OCI-LY3 (cell line): ENCODE data around the gene PADI3.

Source experiments
- H2AFZ ChIP-seq: fragments of 200-600, 300-600 bp; shearing (Covaris generic); 2 replicates; pipeline ENCODE4 v1.6.0; 2014; ENCODE audit warnings: antibody characterized with exemption, low read depth, low read length
- H3K27ac ChIP-seq: fragments of 200-600, 300-600 bp; sonication (generic); 2 replicates; pipeline ENCODE4 v1.5.1; 2014; ENCODE audit warnings: mild to moderate bottlenecking, low read length, moderate library complexity, mixed read lengths
- H3K27me3 ChIP-seq: fragments of 200-600, 300-600 bp; sonication (generic); 2 replicates; pipeline ENCODE4 v1.6.1; 2014; ENCODE audit warnings: low read depth, low read length, mixed read lengths
- H3K36me3 ChIP-seq: fragments of 200-600, 300-600 bp; sonication (generic); replicated peaks from 2 replicates; pipeline ENCODE3; 2014; ENCODE audit warnings: low read depth, low read length, mixed read lengths
- H3K4me1 ChIP-seq: fragments of 300-600, 200-600 bp; sonication (generic); 2 replicates; pipeline ENCODE4 v1.6.1; 2014; ENCODE audit warnings: low read length, mixed read lengths
- H3K4me2 ChIP-seq: fragments of 200-600, 300-600 bp; sonication (generic); 2 replicates; pipeline ENCODE4 v1.6.1; 2014; ENCODE audit warnings: low read length, mixed read lengths
- H3K4me3 ChIP-seq: fragments of 300-600, 200-600 bp; sonication (generic); 2 replicates; pipeline ENCODE4 v1.5.1; 2014; ENCODE audit warnings: antibody characterized with exemption, mild to moderate bottlenecking, low read length, moderate library complexity
- H3K79me2 ChIP-seq: fragments of 300-600, 200-600 bp; shearing (Covaris generic); 2 replicates; pipeline ENCODE4 v1.6.1; 2014; ENCODE audit warnings: mild to moderate bottlenecking, low read length, mixed read lengths
- H3K9ac ChIP-seq: fragments of 300-600, 200-600 bp; shearing (Covaris generic); 2 replicates; pipeline ENCODE4 v1.6.0; 2014; ENCODE audit warnings: mild to moderate bottlenecking, low read length, moderate library complexity
- H3K9me3 ChIP-seq: fragments of 200-600, 300-600 bp; shearing (Covaris generic); 2 replicates; pipeline ENCODE4 v1.6.1; 2014; ENCODE audit warnings: low read length, mixed read lengths; ENCODE audit not compliant: insufficient read depth
- H4K20me1 ChIP-seq: fragments of 200-600, 300-600 bp; sonication (generic); 2 replicates; pipeline ENCODE4 v1.6.1; 2016; ENCODE audit warnings: low read length, mixed read lengths; ENCODE audit not compliant: insufficient read depth
- EZH2phosphoT487 ChIP-seq: fragments of 200-600 bp; shearing (Covaris generic); IDR thresholded peaks from 2 replicates; pipeline ENCODE4 v1.6.1; 2018; ENCODE audit warnings: antibody characterized with exemption, mixed run types, low read depth
- TF ChIP-seq, protein P1 (sequence below): fragments of 200-600, 300-600 bp; sonication (generic); IDR thresholded peaks from 2 replicates; pipeline ENCODE4 v1.5.1; 2014; ENCODE audit warnings: antibody characterized with exemption, low read length, low read depth

Gene PADI3

DNA sequence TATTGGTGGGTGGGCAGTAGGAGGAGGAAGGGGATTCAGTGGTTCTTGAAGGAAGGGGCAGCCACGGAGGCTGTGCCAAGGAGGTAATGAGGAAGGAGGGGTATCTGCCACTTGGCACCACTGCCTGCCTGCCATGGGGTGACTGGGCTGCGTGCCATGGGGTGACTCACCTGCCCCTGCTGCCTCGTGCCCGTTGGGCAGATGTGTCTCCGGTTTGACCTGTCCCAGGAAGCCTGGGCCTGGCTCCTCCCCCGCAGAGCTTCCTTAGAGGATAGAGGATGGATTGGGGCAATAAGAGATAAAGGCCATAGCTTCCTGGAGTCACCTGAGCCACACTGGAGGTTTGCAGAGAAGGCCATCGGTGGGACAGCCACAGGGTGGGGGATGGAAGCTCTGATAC, 1.7 kb downstream of the PADI3 start:
- no peaks in the 10 kb centered on the region for H3K9me3 ChIP-seq
- no peaks in the 10 kb centered on the region for H3K27me3 ChIP-seq
- no peak overlapping the region for H2AFZ ChIP-seq
- H3K4me3 ChIP-seq, result no peak overlapping the region
- no peak for TF ChIP-seq EZH2phosphoT487
- TF ChIP-seq, protein P1, sequence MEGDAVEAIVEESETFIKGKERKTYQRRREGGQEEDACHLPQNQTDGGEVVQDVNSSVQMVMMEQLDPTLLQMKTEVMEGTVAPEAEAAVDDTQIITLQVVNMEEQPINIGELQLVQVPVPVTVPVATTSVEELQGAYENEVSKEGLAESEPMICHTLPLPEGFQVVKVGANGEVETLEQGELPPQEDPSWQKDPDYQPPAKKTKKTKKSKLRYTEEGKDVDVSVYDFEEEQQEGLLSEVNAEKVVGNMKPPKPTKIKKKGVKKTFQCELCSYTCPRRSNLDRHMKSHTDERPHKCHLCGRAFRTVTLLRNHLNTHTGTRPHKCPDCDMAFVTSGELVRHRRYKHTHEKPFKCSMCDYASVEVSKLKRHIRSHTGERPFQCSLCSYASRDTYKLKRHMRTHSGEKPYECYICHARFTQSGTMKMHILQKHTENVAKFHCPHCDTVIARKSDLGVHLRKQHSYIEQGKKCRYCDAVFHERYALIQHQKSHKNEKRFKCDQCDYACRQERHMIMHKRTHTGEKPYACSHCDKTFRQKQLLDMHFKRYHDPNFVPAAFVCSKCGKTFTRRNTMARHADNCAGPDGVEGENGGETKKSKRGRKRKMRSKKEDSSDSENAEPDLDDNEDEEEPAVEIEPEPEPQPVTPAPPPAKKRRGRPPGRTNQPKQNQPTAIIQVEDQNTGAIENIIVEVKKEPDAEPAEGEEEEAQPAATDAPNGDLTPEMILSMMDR, result no peak
- H3K36me3 ChIP-seq, result no peaks in the 10 kb centered on the region
- no peaks in the 10 kb centered on the region for H3K4me1 ChIP-seq
- no peak overlapping the region for H3K9ac ChIP-seq
- H3K79me2 ChIP-seq, result no peaks in the 10 kb centered on the region
- H3K27ac ChIP-seq, result no peak overlapping the region
- H3K4me2 ChIP-seq, result no peak overlapping the region
- no peaks in the 10 kb centered on the region for H4K20me1 ChIP-seq

DNA sequence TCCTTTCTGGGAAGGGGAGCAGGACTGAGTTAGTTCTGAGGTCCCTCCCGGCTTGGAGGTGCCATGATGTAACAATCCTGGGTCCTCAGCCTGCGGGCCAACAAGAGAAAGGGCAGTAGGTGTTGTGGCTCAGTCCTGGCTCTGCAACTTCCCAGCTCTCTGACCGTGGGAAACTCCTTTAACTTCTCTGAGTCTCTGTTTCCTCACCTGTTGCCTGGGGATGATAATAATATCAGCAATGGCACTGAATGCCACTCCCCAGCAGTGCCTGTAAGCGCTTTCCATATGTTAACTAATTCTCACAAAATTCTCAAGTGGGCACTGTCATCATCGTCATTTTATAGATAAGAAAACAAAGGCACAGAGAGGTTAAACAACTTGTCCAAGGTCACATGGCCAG, 2.3 kb downstream of the PADI3 start:
- H3K4me1 ChIP-seq, result no peaks in the 10 kb centered on the region
- H2AFZ ChIP-seq, result no peak overlapping the region
- H3K27me3 ChIP-seq, result no peaks in the 10 kb centered on the region
- no peak overlapping the region for H3K9ac ChIP-seq
- no peaks in the 10 kb centered on the region for H3K36me3 ChIP-seq
- H3K9me3 ChIP-seq, result no peaks in the 10 kb centered on the region
- H3K27ac ChIP-seq, result no peak overlapping the region
- no peaks in the 10 kb centered on the region for H3K79me2 ChIP-seq
- H3K4me2 ChIP-seq, result no peak overlapping the region
- no peaks in the 10 kb centered on the region for H4K20me1 ChIP-seq
- H3K4me3 ChIP-seq, result no peak overlapping the region
- TF ChIP-seq, protein P1, result no peak
- no peak for TF ChIP-seq EZH2phosphoT487

DNA sequence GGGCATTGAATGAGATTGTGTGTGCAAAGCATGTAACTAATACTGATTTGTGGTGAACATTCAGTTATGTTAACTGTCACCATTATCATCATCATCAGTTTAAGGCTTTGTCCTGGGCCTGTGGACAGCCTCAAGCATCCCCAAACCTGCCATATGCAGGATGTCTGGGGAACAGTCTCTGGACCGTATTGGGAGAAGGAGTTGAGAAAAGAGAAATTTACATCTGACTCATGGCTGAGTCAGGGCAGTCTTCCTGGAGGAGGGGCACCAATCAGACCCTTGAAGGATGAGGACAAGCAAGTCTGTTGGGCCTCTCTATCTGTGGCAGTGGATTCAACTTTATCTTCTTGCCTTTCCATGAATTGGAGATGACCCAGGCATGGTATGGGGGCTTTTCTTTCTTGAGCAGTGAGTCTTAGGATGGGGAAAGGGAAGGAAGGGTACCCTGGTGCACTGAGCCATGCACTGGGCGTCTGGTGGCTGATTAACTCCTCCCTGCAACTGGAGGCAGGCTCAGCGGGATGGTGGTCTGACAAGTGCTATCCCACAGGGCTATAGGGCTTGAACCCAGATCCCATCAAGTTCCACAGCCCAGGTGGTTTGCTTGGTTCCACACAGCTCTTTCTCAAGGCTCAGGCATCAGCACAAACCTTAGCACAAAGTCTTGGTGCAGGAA, 2.9 kb downstream of the PADI3 start:
- Histone ChIP-seq H3K4me2 (no peak overlapping the region), H3K9me3 (no peaks in the 10 kb centered on the region), H3K79me2 (no peaks in the 10 kb centered on the region), H4K20me1 (no peaks in the 10 kb centered on the region), H3K4me1 (no peaks in the 10 kb centered on the region), H3K4me3 (no peak overlapping the region), H3K27me3 (no peaks in the 10 kb centered on the region), H3K36me3 (no peaks in the 10 kb centered on the region), H3K27ac (no peak overlapping the region), H3K9ac (no peak overlapping the region), H2AFZ (no peak overlapping the region)
- TF ChIP-seq EZH2phosphoT487, result no peak
- TF ChIP-seq, protein P1, result no peak

DNA sequence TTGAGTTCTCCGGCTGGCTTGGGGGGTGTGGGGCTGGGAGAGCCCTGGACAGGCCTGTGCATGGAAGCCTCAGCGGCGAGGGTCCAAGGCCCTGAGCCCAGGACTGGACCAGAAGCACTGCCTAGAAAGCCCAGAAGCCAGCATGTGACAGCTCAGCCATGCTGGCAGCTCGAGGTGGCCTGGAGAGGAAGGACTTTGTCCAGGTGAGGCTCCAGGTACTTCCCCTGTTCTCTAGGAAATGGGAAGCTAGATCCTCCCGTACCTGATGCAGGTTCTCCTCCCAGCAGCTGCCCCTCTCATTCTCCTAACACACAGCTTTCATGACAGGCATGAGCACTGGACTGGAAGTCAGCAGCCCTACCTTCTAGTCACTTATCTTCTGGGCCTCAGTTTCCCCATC, 6.4 kb downstream of the PADI3 start:
- TF ChIP-seq EZH2phosphoT487, result no peak
- TF ChIP-seq, protein P1, result no peak
- Histone ChIP-seq H3K4me1 (no peaks in the 10 kb centered on the region), H3K9ac (no peak overlapping the region), H3K79me2 (no peaks in the 10 kb centered on the region), H3K27ac (no peak overlapping the region), H3K4me3 (no peak overlapping the region), H2AFZ (no peak overlapping the region), H3K36me3 (no peaks in the 10 kb centered on the region), H3K9me3 (no peaks in the 10 kb centered on the region), H4K20me1 (no peaks in the 10 kb centered on the region), H3K27me3 (no peaks in the 10 kb centered on the region), H3K4me2 (no peak overlapping the region)
